Testis (tissue), 3 donors: ENCODE measurements around the gene RPS3. TPM values are rescaled to one million over a fixed set of nuclear protein-coding genes. Genes with fewer than 3 reads are reported as not detected.

ENCODE experiments used
- DNase-seq: peaks from one replicate; pipeline ENCODE4 v3.0.0-alpha.2; 2019
- H3K27ac ChIP-seq, 2 donors: fragments of 200-600 bp; sonication (generic); one replicate each; pipeline ENCODE4 v1.5.1; 2019
- H3K27me3 ChIP-seq: fragments of 200-600 bp; sonication (generic); one replicate; pipeline ENCODE4 v1.5.1; 2019
- H3K36me3 ChIP-seq: fragments of 200-600 bp; sonication (generic); one replicate; pipeline ENCODE4 v1.5.1; 2017; ENCODE audit warnings: low read depth; ENCODE audit errors: missing control alignments
- H3K4me1 ChIP-seq: fragments of 200-600 bp; sonication (generic); one replicate; pipeline ENCODE4 v1.5.1; 2019
- H3K4me3 ChIP-seq, 2 donors: fragments of 200-600 bp; sonication (generic); one replicate each; pipeline ENCODE4 v1.5.1; 2017 to 2019
- H3K9me3 ChIP-seq: fragments of 200-600 bp; sonication (generic); one replicate; pipeline ENCODE4 v1.5.1; 2017
- POLR2A ChIP-seq: fragments of 450-650 bp; IDR thresholded peaks from one replicate; pipeline ENCODE4 v1.6.1; 2017; ENCODE audit warnings: antibody characterized with exemption, mild to moderate bottlenecking, moderate library complexity
- WGBS, 2 donors: methylation state at CpG; one replicate each; pipeline ENCODE4 v1.1.5; 2018; 5-methylcytosine and 5-hydroxymethylcytosine counted together
- intact Hi-C: fragments of 100-400 bp; cut with DNase I; formaldehyde crosslinking; loops from one replicate; pipeline ENCODE4 v1.15.1; 2023; ENCODE audit warnings: low total_unique reads
- polyA plus RNA-seq: library from polyadenylated mRNA; stranded (reverse); fragments of 350-450 nt; fragmentation: Illumina TruSeq; extraction: RNeasy Lipid Tissue Mini Kit (QIAGEN cat#74804); gene quantifications from one replicate; pipeline ENCODE4 v1.2.3, GENCODE V29; 2014; ENCODE audit warnings: low read depth, low replicate concordance; ENCODE audit not compliant: insufficient read depth
- total RNA-seq, 2 donors: library from RNA; depleted of rRNA; stranded (reverse); fragments of >200 nt; gene quantifications; one replicate each; pipeline ENCODE4 v1.2.3, GENCODE V29; 2016
- TF ChIP-seq, protein P1 (sequence below), 3 experiments: fragments of 450-650 bp in 2 of 3; fragments of 200-600 bp in 1 of 3; sonication (generic) in 1 of 3; IDR thresholded peaks; one replicate each; pipeline ENCODE4 v1.5.1; 2016 to 2019; ENCODE audit warnings: antibody characterized with exemption in 3 of 3, mild to moderate bottlenecking in 2 of 3, moderate library complexity in 1 of 3

Gene RPS3
- total and polyA plus RNA-seq, 3 donors from 2014 or later: 464 to 1,294 (median 925) TPM

DNA sequence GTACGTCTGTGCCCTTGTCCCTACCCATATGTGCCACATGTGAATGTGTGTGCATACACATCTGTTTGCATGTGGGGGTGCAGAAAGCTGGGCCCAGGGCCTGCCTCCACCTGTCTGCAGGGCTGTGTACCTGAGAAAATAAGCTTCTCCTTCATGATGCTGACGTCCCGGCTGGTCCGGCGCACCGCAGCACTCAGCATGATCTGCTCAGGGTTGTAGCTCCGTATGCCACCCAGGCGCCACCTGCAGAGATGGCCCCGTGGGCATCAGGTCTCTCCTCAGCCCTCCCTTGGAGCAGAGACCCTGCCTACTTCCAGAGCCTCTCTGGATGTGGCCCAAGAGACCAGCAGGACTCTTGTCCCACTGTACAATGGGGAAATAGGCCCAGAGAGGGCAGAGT lies 37.5 kb downstream of the RPS3 start:
- Histone ChIP-seq H3K4me3 (no peak overlapping the region), H3K4me1 (no peaks in the 10 kb centered on the region), H3K27ac (no peak overlapping the region), H3K27me3 (no peaks in the 10 kb centered on the region), H3K36me3 (no peaks in the 10 kb centered on the region), H3K9me3 (no peaks in the 10 kb centered on the region)
- WGBS, 2 donors: 94 to 100% methylated on average over 2 to 9 of the region's 9 CpGs
- TF ChIP-seq, protein P1, sequence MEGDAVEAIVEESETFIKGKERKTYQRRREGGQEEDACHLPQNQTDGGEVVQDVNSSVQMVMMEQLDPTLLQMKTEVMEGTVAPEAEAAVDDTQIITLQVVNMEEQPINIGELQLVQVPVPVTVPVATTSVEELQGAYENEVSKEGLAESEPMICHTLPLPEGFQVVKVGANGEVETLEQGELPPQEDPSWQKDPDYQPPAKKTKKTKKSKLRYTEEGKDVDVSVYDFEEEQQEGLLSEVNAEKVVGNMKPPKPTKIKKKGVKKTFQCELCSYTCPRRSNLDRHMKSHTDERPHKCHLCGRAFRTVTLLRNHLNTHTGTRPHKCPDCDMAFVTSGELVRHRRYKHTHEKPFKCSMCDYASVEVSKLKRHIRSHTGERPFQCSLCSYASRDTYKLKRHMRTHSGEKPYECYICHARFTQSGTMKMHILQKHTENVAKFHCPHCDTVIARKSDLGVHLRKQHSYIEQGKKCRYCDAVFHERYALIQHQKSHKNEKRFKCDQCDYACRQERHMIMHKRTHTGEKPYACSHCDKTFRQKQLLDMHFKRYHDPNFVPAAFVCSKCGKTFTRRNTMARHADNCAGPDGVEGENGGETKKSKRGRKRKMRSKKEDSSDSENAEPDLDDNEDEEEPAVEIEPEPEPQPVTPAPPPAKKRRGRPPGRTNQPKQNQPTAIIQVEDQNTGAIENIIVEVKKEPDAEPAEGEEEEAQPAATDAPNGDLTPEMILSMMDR (IDR thresholded peaks at IDR 0.05): no peak
- no peak for TF ChIP-seq POLR2A
- intact Hi-C loops: no loop called here
- no peak for DNase-seq

DNA sequence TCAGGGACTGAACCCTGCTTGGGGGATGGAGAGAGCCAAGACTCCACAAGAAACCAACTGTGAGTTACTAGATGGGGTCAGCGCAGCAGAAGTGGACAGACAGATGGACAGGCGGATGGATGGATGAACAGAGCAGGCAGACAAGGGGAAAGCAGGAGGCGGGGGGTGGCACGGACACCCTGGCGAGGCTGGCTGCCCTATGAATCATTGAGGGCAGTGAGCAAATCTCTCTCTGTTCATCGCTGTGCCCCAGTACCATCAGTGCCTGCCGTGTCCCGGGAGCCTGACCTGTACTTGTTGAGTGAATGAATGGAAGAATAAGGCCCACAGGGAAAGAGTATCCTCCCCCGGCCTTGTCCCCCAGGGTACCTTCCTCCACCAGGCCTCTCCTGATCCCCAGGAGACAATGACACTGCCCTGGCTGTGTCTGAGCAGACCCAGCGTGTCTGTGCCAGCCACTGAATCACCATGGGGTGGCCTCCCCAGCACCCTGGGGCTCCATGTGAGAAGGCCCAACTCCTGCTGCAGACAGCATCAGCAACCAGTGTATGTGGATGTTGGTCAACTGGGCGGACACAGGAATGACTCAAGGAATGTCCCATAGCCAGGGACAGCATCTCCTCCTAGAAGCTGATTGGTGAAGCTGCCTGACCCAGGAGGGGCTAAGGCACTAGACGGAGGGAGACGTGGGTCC lies 38.8 kb downstream of the RPS3 start:
- DNase-seq: no peak
- 91 to 92% methylated on average over 13 of the region's 13 CpGs for WGBS, 2 donors
- Histone ChIP-seq H3K4me3 (no peak overlapping the region), H3K27ac (no peak overlapping the region), H3K27me3 (no peaks in the 10 kb centered on the region), H3K9me3 (no peaks in the 10 kb centered on the region), H3K4me1 (no peaks in the 10 kb centered on the region), H3K36me3 (no peaks in the 10 kb centered on the region)
- intact Hi-C loops: no loop called here
- TF ChIP-seq, protein P1 (IDR thresholded peaks at IDR 0.05): no peak
- TF ChIP-seq POLR2A: no peak

DNA sequence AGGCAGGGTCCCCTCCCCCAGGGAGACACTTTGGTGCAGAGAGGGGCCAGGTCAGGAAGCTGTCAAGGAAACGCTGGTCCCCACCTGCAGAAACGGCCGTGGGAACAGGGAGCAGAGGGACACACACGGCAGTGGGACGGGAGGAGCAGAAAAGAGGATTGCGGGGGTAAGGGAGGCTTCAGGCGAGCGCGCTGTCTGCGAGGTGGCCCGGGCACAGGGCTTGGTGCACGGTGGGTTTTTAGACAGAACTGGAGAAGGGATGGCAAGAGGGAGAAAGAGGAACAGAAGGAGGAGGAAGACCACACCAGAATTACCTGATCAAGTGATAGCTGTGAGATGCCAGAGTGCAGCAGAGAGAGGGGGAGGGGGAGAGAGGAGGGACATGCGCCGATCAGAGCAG lies 39.7 kb downstream of the RPS3 start:
- no peak for DNase-seq
- 77 to 84% methylated on average over 14 of the region's 14 CpGs for WGBS, 2 donors
- H3K9me3 ChIP-seq: no peaks in the 10 kb centered on the region
- no peak overlapping the region for H3K27ac ChIP-seq
- no peaks in the 10 kb centered on the region for H3K36me3 ChIP-seq
- no peaks in the 10 kb centered on the region for H3K27me3 ChIP-seq
- no peaks in the 10 kb centered on the region for H3K4me1 ChIP-seq
- TF ChIP-seq, protein P1 (IDR thresholded peaks at IDR 0.05): no peak
- no peak overlapping the region for H3K4me3 ChIP-seq
- intact Hi-C loops: no loop called here

DNA sequence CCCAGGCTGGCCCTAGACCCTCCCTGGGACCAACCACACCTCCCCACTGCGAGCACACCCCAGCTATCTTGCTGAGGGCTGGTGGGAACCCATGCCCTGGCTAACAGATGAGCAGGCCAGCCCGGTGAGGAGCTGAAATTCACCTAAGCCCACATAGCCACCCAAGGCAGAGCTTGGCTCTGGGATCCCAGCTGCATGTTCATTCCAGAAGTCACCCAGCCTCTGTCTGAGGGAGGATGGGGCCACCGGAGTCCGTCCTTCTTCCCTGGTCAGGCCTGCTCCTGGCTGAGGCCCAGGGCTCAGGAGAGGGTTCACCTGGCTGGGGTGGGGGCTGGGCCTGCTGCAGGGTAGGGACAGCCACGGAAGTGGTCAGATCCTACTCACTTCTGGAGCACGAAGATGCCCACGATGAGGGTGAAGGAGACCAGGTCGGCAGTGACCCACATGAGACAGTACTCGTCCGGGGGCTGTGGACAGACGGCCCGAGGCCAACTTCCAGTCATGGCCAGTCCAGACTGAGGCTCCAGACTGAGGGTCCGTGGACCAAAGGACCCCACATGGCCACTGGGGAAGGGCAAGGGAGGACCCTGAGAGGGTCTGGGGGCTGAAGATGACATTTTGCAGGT lies 40.3 kb downstream of the RPS3 start:
- Histone ChIP-seq H3K4me3 (no peak overlapping the region), H3K9me3 (no peaks in the 10 kb centered on the region), H3K27ac (no peak overlapping the region), H3K4me1 (no peaks in the 10 kb centered on the region), H3K27me3 (no peaks in the 10 kb centered on the region), H3K36me3 (no peaks in the 10 kb centered on the region)
- DNase-seq: no peak
- intact Hi-C loops: no loop called here
- WGBS, 2 donors: 76 to 89% methylated on average over 7 to 13 of the region's 13 CpGs
- no peak for TF ChIP-seq POLR2A
- TF ChIP-seq, protein P1 (IDR thresholded peaks at IDR 0.05): no peak
